ENCODE data around the gene CABP7. TPM values are rescaled to one million over a fixed set of nuclear protein-coding genes. Genes with fewer than 3 reads are reported as not detected.

The CABP7 gene
- total and polyA plus RNA-seq, 2 experiments from 2014 or later, result 0.06 to 0.24 TPM

DNA sequence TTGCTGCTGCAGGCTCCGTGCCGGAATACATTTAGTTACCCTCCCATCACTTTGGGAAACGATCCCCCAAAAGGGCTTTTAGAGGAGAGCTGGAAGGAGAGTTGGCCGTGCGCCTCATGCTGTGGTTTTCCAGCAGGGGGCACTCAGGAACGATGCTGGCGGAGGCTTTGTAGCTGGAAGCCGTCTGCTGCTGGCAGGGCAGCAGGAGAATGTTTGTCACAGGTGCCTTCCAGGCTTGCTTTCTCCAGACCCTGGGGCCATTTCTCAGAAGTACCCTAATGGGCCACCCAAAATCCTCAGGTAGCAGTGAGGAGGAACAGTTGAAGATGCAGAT is 30.0 kb upstream of the CABP7 start (continued):
- TF ChIP-seq, protein P1, sequence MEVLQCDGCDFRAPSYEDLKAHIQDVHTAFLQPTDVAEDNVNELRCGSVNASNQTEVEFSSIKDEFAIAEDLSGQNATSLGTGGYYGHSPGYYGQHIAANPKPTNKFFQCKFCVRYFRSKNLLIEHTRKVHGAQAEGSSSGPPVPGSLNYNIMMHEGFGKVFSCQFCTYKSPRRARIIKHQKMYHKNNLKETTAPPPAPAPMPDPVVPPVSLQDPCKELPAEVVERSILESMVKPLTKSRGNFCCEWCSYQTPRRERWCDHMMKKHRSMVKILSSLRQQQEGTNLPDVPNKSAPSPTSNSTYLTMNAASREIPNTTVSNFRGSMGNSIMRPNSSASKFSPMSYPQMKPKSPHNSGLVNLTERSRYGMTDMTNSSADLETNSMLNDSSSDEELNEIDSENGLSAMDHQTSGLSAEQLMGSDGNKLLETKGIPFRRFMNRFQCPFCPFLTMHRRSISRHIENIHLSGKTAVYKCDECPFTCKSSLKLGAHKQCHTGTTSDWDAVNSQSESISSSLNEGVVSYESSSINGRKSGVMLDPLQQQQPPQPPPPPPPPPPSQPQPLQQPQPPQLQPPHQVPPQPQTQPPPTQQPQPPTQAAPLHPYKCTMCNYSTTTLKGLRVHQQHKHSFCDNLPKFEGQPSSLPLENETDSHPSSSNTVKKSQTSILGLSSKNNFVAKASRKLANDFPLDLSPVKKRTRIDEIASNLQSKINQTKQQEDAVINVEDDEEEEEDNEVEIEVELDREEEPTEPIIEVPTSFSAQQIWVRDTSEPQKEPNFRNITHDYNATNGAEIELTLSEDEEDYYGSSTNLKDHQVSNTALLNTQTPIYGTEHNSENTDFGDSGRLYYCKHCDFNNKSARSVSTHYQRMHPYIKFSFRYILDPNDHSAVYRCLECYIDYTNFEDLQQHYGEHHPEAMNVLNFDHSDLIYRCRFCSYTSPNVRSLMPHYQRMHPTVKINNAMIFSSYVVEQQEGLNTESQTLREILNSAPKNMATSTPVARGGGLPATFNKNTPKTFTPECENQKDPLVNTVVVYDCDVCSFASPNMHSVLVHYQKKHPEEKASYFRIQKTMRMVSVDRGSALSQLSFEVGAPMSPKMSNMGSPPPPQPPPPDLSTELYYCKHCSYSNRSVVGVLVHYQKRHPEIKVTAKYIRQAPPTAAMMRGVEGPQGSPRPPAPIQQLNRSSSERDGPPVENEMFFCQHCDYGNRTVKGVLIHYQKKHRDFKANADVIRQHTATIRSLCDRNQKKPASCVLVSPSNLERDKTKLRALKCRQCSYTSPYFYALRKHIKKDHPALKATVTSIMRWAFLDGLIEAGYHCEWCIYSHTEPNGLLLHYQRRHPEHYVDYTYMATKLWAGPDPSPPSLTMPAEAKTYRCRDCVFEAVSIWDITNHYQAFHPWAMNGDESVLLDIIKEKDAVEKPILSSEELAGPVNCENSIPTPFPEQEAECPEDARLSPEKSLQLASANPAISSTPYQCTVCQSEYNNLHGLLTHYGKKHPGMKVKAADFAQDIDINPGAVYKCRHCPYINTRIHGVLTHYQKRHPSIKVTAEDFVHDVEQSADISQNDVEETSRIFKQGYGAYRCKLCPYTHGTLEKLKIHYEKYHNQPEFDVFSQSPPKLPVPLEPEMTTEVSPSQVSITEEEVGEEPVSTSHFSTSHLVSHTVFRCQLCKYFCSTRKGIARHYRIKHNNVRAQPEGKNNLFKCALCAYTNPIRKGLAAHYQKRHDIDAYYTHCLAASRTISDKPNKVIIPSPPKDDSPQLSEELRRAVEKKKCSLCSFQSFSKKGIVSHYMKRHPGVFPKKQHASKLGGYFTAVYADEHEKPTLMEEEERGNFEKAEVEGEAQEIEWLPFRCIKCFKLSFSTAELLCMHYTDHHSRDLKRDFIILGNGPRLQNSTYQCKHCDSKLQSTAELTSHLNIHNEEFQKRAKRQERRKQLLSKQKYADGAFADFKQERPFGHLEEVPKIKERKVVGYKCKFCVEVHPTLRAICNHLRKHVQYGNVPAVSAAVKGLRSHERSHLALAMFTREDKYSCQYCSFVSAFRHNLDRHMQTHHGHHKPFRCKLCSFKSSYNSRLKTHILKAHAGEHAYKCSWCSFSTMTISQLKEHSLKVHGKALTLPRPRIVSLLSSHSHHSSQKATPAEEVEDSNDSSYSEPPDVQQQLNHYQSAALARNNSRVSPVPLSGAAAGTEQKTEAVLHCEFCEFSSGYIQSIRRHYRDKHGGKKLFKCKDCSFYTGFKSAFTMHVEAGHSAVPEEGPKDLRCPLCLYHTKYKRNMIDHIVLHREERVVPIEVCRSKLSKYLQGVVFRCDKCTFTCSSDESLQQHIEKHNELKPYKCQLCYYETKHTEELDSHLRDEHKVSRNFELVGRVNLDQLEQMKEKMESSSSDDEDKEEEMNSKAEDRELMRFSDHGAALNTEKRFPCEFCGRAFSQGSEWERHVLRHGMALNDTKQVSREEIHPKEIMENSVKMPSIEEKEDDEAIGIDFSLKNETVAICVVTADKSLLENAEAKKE (CRISPR knock-in tag; IDR thresholded peaks at IDR 0.05), result peak; percentile 39; the same call in 1 of the 2 replicates
- TF ChIP-seq JUNB (IDR thresholded peaks at IDR 0.05; ENCODE audit: unreplicated experiment), result no peak

GRCh38 chr22:29690476-29690875 is 29.3 kb upstream of the CABP7 start:
- TF ChIP-seq EZH2phosphoT487 (IDR thresholded peaks at IDR 0.05; ENCODE audit: unreplicated experiment) (no peak), JUNB (IDR thresholded peaks at IDR 0.05; ENCODE audit: unreplicated experiment) (no peak), ZNF114 (CRISPR knock-in tag; IDR thresholded peaks at IDR 0.05) (no peak), ZNF331 (CRISPR knock-in tag; IDR thresholded peaks at IDR 0.05; ENCODE audit: low read depth) (no peak), EZH2 (IDR thresholded peaks at IDR 0.05; ENCODE audit: low read depth, unreplicated experiment) (no peak)
- TF ChIP-seq, protein P2, sequence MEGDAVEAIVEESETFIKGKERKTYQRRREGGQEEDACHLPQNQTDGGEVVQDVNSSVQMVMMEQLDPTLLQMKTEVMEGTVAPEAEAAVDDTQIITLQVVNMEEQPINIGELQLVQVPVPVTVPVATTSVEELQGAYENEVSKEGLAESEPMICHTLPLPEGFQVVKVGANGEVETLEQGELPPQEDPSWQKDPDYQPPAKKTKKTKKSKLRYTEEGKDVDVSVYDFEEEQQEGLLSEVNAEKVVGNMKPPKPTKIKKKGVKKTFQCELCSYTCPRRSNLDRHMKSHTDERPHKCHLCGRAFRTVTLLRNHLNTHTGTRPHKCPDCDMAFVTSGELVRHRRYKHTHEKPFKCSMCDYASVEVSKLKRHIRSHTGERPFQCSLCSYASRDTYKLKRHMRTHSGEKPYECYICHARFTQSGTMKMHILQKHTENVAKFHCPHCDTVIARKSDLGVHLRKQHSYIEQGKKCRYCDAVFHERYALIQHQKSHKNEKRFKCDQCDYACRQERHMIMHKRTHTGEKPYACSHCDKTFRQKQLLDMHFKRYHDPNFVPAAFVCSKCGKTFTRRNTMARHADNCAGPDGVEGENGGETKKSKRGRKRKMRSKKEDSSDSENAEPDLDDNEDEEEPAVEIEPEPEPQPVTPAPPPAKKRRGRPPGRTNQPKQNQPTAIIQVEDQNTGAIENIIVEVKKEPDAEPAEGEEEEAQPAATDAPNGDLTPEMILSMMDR (conservative IDR thresholded peaks at IDR 0.05; ENCODE audit: low read depth in 2 of 2), result no peak
- TF ChIP-seq, protein P1 (CRISPR knock-in tag; IDR thresholded peaks at IDR 0.05), result no peak
- H3K9me2 ChIP-seq (ENCODE audit: insufficient read depth), result no peaks in the 10 kb centered on the region
- no peak for DNase-seq (ENCODE audit: low spot score)
- H3K36me3 ChIP-seq (ENCODE audit: insufficient read depth), result no peaks in the 10 kb centered on the region
- H3K27ac ChIP-seq (ENCODE audit: low read depth), result no peak overlapping the region
- no peaks in the 10 kb centered on the region for H3K9me3 Mint-ChIP-seq
- 0 out of 2 replicates have a peak overlapping the region, but pooled peaks have one; percentile 55 for H3K4me2 ChIP-seq
- no peak overlapping the region; the same call in 2 of the 3 replicates for H3K4me3 Mint-ChIP-seq
- H3F3A ChIP-seq (replicated peaks; ENCODE audit: low read depth), result no peaks in the 10 kb centered on the region; the same call in 1 of the 2 replicates
- H2AFZ ChIP-seq, result no peak overlapping the region
- H3K27me3 ChIP-seq (ENCODE audit: insufficient read depth), result no peaks in the 10 kb centered on the region
- no peaks in the 10 kb centered on the region for H3K79me2 ChIP-seq (replicated peaks; ENCODE audit: insufficient read depth)
- H3K4me1 ChIP-seq (ENCODE audit: insufficient read depth), result peaks cover 48% of the 10 kb centered on the region
- peaks cover 58% of the 10 kb centered on the region for H3K4me1 Mint-ChIP-seq
- H3K36me3 Mint-ChIP-seq (ENCODE audit: low read depth), result peaks cover under 1% of the 10 kb centered on the region; the same call in 2 of the 3 replicates
- H3K27ac Mint-ChIP-seq, result no peak overlapping the region
- H4K20me1 ChIP-seq (replicated peaks; ENCODE audit: insufficient read depth), result peaks cover 4% of the 10 kb centered on the region
- peaks cover 6% of the 10 kb centered on the region for H3K27me3 Mint-ChIP-seq (ENCODE audit: insufficient read depth, low read depth, poor library complexity)
- ATAC-seq, result no peak
- H3K4me3 ChIP-seq, result no peak overlapping the region
